Activated CD8-positive, alpha-beta T cell treated with anti-CD3 and anti-CD28 coated beads for 36 hours (primary cell): ENCODE results near the gene INSIG2. TPM values are rescaled to one million over a fixed set of nuclear protein-coding genes. Genes with fewer than 3 reads are reported as not detected.

ENCODE experiments used
- ATAC-seq: fragments of 200-7000 bp; cut with Tn5 transposase; one replicate; pipeline ENCODE4 v1.10.0; 2021; ENCODE audit warnings: mild to moderate bottlenecking, moderate library complexity
- CTCF ChIA-PET: fragments of 350-600 bp; sonication (Branson Sonifier 250); formaldehyde crosslinking; loops from one replicate; lab custom pipeline; 2021; ENCODE audit warnings: antibody characterized with exemption; lab: Charles Lee
- POLR2A ChIA-PET: fragments of 350-600 bp; sonication (Branson Sonifier 250); formaldehyde crosslinking; loops from one replicate; lab custom pipeline; 2021; ENCODE audit warnings: antibody characterized with exemption; lab: Charles Lee
- DNase-seq: peaks from one replicate; pipeline ENCODE4 v3.0.0-alpha.2; 2020
- H3K27ac Mint-ChIP-seq: one replicate; pipeline ENCODE4 v1.8.0; 2021; ENCODE audit warnings: mild to moderate bottlenecking, mixed read lengths
- H3K27me3 Mint-ChIP-seq: one replicate; pipeline ENCODE4 v1.8.0; 2021; ENCODE audit warnings: mixed read lengths
- H3K36me3 Mint-ChIP-seq: one replicate; pipeline ENCODE4 v1.8.0; 2021; ENCODE audit warnings: low read depth, mixed read lengths
- H3K4me1 Mint-ChIP-seq: one replicate; pipeline ENCODE4 v1.8.0; 2021; ENCODE audit warnings: low read depth, mixed read lengths
- H3K4me3 Mint-ChIP-seq: one replicate; pipeline ENCODE4 v1.8.0; 2021; ENCODE audit warnings: mild to moderate bottlenecking, moderate library complexity, mixed read lengths
- H3K9me3 Mint-ChIP-seq: one replicate; pipeline ENCODE4 v1.8.0; 2021; ENCODE audit warnings: mixed read lengths
- intact Hi-C: fragments of 100-400 bp; cut with micrococcal nuclease; formaldehyde crosslinking; loops from one replicate; pipeline ENCODE4 v1.10.0; 2022
- total RNA-seq, 2 experiments: library from RNA; stranded (reverse); gene quantifications; one replicate each; pipeline ENCODE4 v1.2.3, GENCODE V29; 2021
- TF ChIP-seq, protein P1 (sequence below): fragments of 200-600 bp; IDR thresholded peaks from one replicate; pipeline ENCODE4 v1.8.0; 2022; ENCODE audit warnings: antibody characterized with exemption, mild to moderate bottlenecking

INSIG2 gene
- total RNA-seq, 2 experiments from 2014 or later = 87.2 to 104 TPM

- ChIA-PET POLR2A (no interaction called here), CTCF (interaction anchor here (1.2 to 3.5 kb wide), 3 partner anchors 8 to 23 kb away, joined by 3 to 11 read pairs (median 9); no protein-coding TSS in a partner anchor)
- H3K27ac Mint-ChIP-seq = no peak overlapping the region
- no peak overlapping the region for H3K4me3 Mint-ChIP-seq
- TF ChIP-seq, protein P1, sequence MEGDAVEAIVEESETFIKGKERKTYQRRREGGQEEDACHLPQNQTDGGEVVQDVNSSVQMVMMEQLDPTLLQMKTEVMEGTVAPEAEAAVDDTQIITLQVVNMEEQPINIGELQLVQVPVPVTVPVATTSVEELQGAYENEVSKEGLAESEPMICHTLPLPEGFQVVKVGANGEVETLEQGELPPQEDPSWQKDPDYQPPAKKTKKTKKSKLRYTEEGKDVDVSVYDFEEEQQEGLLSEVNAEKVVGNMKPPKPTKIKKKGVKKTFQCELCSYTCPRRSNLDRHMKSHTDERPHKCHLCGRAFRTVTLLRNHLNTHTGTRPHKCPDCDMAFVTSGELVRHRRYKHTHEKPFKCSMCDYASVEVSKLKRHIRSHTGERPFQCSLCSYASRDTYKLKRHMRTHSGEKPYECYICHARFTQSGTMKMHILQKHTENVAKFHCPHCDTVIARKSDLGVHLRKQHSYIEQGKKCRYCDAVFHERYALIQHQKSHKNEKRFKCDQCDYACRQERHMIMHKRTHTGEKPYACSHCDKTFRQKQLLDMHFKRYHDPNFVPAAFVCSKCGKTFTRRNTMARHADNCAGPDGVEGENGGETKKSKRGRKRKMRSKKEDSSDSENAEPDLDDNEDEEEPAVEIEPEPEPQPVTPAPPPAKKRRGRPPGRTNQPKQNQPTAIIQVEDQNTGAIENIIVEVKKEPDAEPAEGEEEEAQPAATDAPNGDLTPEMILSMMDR = no peak
- ATAC-seq (no peak), DNase-seq (no peak)
- no peaks in the 10 kb centered on the region for H3K4me1 Mint-ChIP-seq
- H3K9me3 Mint-ChIP-seq = no peaks in the 10 kb centered on the region
- H3K36me3 Mint-ChIP-seq = no peaks in the 10 kb centered on the region
- H3K27me3 Mint-ChIP-seq = peaks cover 24% of the 10 kb centered on the region
- intact Hi-C loops = no loop called here
Observed at GRCh38 chr2:118052474-118052873, 35.8 kb upstream of the INSIG2 start.

GRCh38 chr2:118053681-118054080 is 34.6 kb upstream of the INSIG2 start:
- POLR2A ChIA-PET = interaction anchor here (0.6 kb wide), 1 partner anchor 46 kb away, joined by 3 read pairs; no protein-coding TSS in a partner anchor
- no peak overlapping the region for H3K4me3 Mint-ChIP-seq
- TF ChIP-seq, protein P1 = no peak
- DNase-seq = no peak
- no peaks in the 10 kb centered on the region for H3K4me1 Mint-ChIP-seq
- H3K36me3 Mint-ChIP-seq = no peaks in the 10 kb centered on the region
- CTCF ChIA-PET = no interaction called here
- ATAC-seq = no peak
- H3K27me3 Mint-ChIP-seq = peaks cover 17% of the 10 kb centered on the region
- H3K27ac Mint-ChIP-seq = no peak overlapping the region
- no peaks in the 10 kb centered on the region for H3K9me3 Mint-ChIP-seq
- intact Hi-C loops = no loop called here

DNA sequence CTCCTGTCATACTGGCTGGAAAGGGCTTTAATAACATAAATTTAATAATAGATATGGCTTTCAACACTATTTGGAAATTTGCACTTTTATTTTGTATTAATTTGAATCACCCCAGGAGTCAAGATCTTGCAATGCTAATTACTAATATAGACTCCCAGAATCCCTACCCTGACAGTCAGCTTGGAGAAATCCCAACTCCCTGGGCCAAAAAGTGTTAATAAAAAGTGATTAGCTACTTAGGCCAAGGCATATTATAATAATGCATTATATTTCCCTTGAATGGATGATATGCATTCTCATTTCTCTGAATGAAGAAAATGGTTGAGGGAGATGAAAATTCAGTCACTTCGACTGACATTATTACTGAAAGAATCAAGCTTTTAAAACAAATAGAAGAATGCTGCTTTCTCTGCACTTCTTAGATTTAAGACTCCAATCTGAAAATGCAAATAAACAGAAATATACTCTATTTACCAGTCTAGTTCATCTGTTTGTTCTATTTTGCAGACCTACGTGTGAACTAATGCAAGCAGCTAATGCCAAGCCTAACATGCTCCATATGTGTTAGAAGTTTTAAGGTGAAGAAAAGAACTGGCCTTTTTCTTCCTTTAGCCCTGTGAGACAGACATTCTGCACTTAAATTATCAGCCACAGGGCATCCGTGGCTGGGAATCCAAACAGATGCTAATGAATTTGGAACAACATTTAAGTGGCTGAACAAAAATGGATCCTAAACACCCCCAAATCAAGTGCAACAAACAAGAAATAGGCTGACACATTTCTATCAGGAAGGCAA is 33.9 kb upstream of the INSIG2 start:
- H3K9me3 Mint-ChIP-seq = no peaks in the 10 kb centered on the region
- TF ChIP-seq, protein P1 = no peak
- POLR2A ChIA-PET = no interaction called here
- peaks cover 17% of the 10 kb centered on the region for H3K27me3 Mint-ChIP-seq
- ATAC-seq (no peak), DNase-seq (no peak)
- no peaks in the 10 kb centered on the region for H3K4me1 Mint-ChIP-seq
- no peaks in the 10 kb centered on the region for H3K36me3 Mint-ChIP-seq
- CTCF ChIA-PET = interaction anchor here (0.8 to 2.6 kb wide), 3 partner anchors 8 to 241 kb away, joined by 3 to 10 read pairs (median 7); no protein-coding TSS in a partner anchor
- H3K27ac Mint-ChIP-seq = no peak overlapping the region
- no peak overlapping the region for H3K4me3 Mint-ChIP-seq
- intact Hi-C loops = no loop called here

DNA sequence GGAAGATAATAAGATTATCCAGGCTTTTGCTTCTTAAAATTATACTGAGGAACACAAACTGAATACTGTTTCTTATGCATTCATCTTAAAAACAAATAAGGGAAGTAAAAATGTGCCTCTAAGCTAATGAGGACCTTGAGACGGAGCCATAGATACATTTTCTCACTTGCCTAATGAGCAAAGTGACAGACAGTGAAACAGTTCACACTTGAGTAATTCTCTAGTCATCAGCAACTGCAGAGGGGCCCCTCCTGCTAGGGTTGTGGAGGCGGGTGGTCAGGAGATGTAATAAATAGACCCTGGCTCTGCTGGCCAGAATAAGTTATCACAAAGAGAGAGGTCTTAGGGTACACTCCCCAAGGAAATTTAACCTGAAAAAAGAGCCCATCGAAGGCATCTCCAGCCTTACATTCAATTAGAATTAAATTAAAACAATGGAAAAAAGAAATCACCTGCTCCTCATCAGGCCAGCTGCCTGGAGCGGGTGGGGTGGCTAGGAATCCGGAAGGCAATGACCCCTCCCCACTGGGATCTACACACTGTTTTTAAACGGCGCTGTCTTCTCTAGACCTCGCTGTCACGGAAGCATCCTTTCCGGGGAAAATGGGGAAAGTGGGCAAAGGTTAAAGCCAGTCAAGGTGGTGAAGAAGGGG is 32.6 kb upstream of the INSIG2 start:
- intact Hi-C loops = no loop called here
- TF ChIP-seq, protein P1 = no peak
- Mint-ChIP-seq H3K36me3 (no peaks in the 10 kb centered on the region), H3K27me3 (peaks cover 22% of the 10 kb centered on the region), H3K4me3 (no peak overlapping the region), H3K9me3 (no peaks in the 10 kb centered on the region), H3K27ac (no peak overlapping the region), H3K4me1 (peaks cover 6% of the 10 kb centered on the region)
- DNase-seq = no peak
- ChIA-PET POLR2A (no interaction called here), CTCF (interaction anchor here (1.3 to 2.6 kb wide), 3 partner anchors 9 to 23 kb away, joined by 3 to 10 read pairs (median 7); no protein-coding TSS in a partner anchor)
- no peak for ATAC-seq
